DOHH2 (cell line): ENCODE data around the gene DBN1.
A peak's percentile ranks its signal among the peaks of the same experiment; 100 is the strongest.

Experiments used
- H3F3A ChIP-seq: fragments of 200-600 bp; sonication (generic), shearing (Covaris generic); 2 replicates; pipeline ENCODE4 v1.6.0; 2016; ENCODE audit warnings: antibody characterized with exemption, mild to moderate bottlenecking; ENCODE audit not compliant: control insufficient read depth, insufficient read depth
- H3K27ac ChIP-seq: fragments of 200-600 bp; sonication (generic); 2 replicates; pipeline ENCODE4 v1.5.1; 2014; ENCODE audit warnings: low read depth, mild to moderate bottlenecking, low read length, moderate library complexity
- H3K27me3 ChIP-seq: fragments of 200-600 bp; sonication (generic); 2 replicates; pipeline ENCODE4 v1.6.1; 2014; ENCODE audit warnings: mild to moderate bottlenecking, low read length, mixed read lengths; ENCODE audit not compliant: control insufficient read depth
- H3K36me3 ChIP-seq: fragments of 200-600 bp; sonication (generic); 2 replicates; pipeline ENCODE4 v1.6.1; 2014; ENCODE audit warnings: mild to moderate bottlenecking, low read length, moderate library complexity, mixed read lengths; ENCODE audit not compliant: control insufficient read depth
- H3K4me1 ChIP-seq: fragments of 200-600 bp; sonication (generic); 2 replicates; pipeline ENCODE4 v1.6.1; 2014; ENCODE audit warnings: mild to moderate bottlenecking, low read length, mixed read lengths; ENCODE audit not compliant: control insufficient read depth
- H3K4me2 ChIP-seq: fragments of 200-600 bp; sonication (generic); 2 replicates; pipeline ENCODE4 v1.6.0; 2014; ENCODE audit warnings: mild to moderate bottlenecking, low read length, moderate library complexity
- H3K4me3 ChIP-seq: fragments of 200-600 bp; sonication (generic); 2 replicates; pipeline ENCODE4 v1.5.1; 2014; ENCODE audit warnings: mild to moderate bottlenecking, low read length, mixed read lengths
- H3K79me2 ChIP-seq: fragments of 200-600 bp; sonication (generic); 2 replicates; pipeline ENCODE4 v1.6.1; 2014; ENCODE audit warnings: mild to moderate bottlenecking, low read length, mixed read lengths; ENCODE audit not compliant: control insufficient read depth
- H3K9me2 ChIP-seq: fragments of 200-600 bp; sonication (generic); replicated peaks from 2 replicates; pipeline ENCODE4 v1.6.1; 2014; ENCODE audit warnings: mild to moderate bottlenecking, low read length, mixed read lengths; ENCODE audit not compliant: control insufficient read depth
- H3K9me3 ChIP-seq: fragments of 200-600 bp; sonication (generic); 2 replicates; pipeline ENCODE4 v1.6.1; 2014; ENCODE audit warnings: antibody characterized with exemption, low read length, mixed read lengths; ENCODE audit not compliant: control insufficient read depth, insufficient read depth
- H4K20me1 ChIP-seq: fragments of 200-600 bp; sonication (generic); 2 replicates; pipeline ENCODE4 v1.6.0; 2014; ENCODE audit warnings: low read depth, mild to moderate bottlenecking, antibody characterized with exemption, low read length, moderate library complexity; ENCODE audit not compliant: control insufficient read depth, insufficient read depth
- EZH2phosphoT487 ChIP-seq: fragments of 200-600 bp; sonication (generic); IDR thresholded peaks from 2 replicates; pipeline ENCODE4 v1.6.1; 2017; ENCODE audit warnings: borderline replicate concordance, mild to moderate bottlenecking, antibody characterized with exemption, low read length, moderate library complexity, mixed read lengths
- TF ChIP-seq, protein P1 (sequence below): fragments of 200-600 bp; sonication (generic); IDR thresholded peaks from one replicate; pipeline ENCODE4 v1.5.1; 2014; ENCODE audit warnings: antibody characterized with exemption, mild to moderate bottlenecking, low read depth, low read length; ENCODE audit not compliant: poor library complexity, severe bottlenecking

DBN1 gene

DNA sequence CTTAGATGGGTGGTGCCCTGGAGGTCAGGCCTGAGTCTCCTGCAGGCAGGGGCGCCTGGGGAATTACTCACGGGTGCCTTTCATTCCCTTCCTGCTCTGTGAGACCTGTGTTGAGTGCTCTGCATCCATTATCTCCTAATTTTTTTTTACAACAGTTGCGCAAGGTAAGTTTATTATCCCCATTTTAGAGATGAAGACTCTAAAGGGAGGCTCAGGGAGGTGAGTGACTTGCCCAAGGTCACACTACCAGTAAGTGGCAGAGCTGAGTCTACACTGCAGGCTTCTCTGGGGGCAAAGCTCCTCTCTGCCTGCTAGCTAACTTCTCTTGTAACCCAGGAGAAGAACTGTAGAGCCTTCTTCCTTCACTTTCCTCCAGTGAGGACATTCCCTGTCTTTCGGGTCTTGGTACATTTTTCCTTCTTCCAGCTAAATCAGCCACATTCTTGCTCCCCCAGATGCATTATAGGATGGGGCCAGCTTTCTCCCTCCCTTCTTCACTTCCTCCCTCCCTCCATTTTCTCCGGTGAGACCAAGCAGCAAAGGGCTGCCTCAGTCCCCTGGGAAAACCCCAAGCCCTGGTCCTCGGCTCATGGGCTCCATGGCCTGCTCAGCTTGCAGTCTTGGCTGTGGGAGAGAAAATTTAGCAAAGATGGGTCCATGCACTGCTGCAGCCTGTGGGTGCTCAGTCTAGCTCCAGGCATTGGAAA, 25.0 kb downstream of the DBN1 start:
- no peaks in the 10 kb centered on the region for H3K9me2 ChIP-seq
- H3K36me3 ChIP-seq = peaks cover 10% of the 10 kb centered on the region
- peak overlapping the region; percentile 62 for H3K4me3 ChIP-seq
- peaks cover 8% of the 10 kb centered on the region; the same call in 1 of the 2 replicates for H3K27me3 ChIP-seq
- peaks cover 22% of the 10 kb centered on the region for H3F3A ChIP-seq
- peaks cover 46% of the 10 kb centered on the region for H3K4me1 ChIP-seq
- H3K9me3 ChIP-seq = no peaks in the 10 kb centered on the region
- H4K20me1 ChIP-seq = peaks cover 7% of the 10 kb centered on the region; the same call in 1 of the 2 replicates
- peak overlapping the region; percentile 99 for H3K4me2 ChIP-seq
- no peak for TF ChIP-seq EZH2phosphoT487
- TF ChIP-seq, protein P1, sequence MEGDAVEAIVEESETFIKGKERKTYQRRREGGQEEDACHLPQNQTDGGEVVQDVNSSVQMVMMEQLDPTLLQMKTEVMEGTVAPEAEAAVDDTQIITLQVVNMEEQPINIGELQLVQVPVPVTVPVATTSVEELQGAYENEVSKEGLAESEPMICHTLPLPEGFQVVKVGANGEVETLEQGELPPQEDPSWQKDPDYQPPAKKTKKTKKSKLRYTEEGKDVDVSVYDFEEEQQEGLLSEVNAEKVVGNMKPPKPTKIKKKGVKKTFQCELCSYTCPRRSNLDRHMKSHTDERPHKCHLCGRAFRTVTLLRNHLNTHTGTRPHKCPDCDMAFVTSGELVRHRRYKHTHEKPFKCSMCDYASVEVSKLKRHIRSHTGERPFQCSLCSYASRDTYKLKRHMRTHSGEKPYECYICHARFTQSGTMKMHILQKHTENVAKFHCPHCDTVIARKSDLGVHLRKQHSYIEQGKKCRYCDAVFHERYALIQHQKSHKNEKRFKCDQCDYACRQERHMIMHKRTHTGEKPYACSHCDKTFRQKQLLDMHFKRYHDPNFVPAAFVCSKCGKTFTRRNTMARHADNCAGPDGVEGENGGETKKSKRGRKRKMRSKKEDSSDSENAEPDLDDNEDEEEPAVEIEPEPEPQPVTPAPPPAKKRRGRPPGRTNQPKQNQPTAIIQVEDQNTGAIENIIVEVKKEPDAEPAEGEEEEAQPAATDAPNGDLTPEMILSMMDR = no peak
- H3K27ac ChIP-seq = no peak overlapping the region
- peaks cover 5% of the 10 kb centered on the region for H3K79me2 ChIP-seq

DNA sequence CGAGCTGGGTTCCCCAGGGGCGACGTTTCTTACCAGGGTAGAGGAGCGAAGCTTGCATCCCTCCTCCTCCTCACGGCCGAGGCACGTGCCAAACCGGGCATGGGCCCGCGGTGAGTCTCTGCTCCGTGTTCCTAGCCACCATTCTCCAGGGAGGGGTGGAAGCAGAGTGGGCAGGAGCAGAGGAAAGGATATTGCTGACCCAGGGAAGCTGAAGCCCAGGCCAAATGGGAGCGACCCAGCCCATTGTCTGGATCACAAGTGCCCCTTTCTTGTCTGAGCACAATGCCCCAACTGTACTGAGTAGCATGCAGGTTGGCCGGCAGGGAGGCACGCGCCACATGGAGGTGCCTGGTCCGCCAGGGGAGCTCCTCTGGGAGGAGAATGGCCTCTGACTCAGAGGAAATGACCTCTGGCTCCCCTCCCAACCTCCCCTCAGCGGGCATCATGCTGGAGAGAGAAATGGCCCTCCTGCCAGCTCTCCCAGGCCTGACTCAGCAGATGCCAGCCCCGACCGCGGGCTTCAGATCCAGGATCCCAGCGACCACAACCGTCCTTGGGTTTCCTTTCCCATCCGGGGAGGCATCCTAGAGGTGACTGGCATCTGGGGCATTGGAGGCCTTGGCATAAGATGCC, 25.7 kb downstream of the DBN1 start:
- peak overlapping the region; percentile 99 for H3K4me2 ChIP-seq
- H3K4me1 ChIP-seq = peaks cover 41% of the 10 kb centered on the region
- H3K79me2 ChIP-seq = no peaks in the 10 kb centered on the region
- no peak overlapping the region for H3K27ac ChIP-seq
- H4K20me1 ChIP-seq = peaks cover 2% of the 10 kb centered on the region; the same call in 1 of the 2 replicates
- H3K36me3 ChIP-seq = peaks cover 7% of the 10 kb centered on the region; the same call in 1 of the 2 replicates
- no peaks in the 10 kb centered on the region for H3K9me2 ChIP-seq
- TF ChIP-seq, protein P1 = no peak
- no peak for TF ChIP-seq EZH2phosphoT487
- peaks cover 8% of the 10 kb centered on the region; the same call in 1 of the 2 replicates for H3K27me3 ChIP-seq
- peaks cover 22% of the 10 kb centered on the region for H3F3A ChIP-seq
- H3K9me3 ChIP-seq = no peaks in the 10 kb centered on the region
- peak overlapping the region; percentile 62 for H3K4me3 ChIP-seq

DNA sequence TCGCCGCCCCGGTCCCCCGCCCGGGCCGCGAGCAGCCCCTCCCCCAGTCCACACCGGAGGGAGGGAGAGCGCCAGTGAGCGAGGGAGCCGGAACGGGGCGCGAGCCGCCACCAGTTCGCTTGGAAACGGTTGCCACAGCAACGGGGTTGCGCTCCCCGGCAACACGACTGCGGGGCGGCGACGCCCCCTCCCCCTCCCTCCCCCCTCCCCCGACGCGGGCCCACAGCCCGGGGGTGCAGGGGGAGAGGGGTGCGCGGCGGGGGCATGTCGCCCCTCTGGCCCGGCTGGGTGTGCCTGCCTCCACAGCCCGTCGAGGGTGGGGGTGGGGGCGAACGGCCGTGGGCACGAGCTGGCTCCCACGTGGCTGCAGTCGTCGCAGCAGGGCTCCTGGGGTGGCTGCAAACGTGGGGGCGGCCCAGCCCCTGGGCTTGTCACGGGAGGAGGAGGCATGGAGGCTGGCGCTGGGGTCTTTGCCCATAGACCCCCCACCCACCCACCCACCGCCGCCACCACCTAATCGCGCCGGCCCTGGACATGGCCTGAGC, 26.3 kb downstream of the DBN1 start:
- Histone ChIP-seq H3K4me2 (peak overlapping the region; percentile 99), H3K27me3 (peaks cover 8% of the 10 kb centered on the region; the same call in 1 of the 2 replicates), H4K20me1 (no peaks in the 10 kb centered on the region), H3K9me3 (no peaks in the 10 kb centered on the region), H3K27ac (peak overlapping the region; percentile 30; the same call in 1 of the 2 replicates), H3K9me2 (no peaks in the 10 kb centered on the region), H3K4me1 (peaks cover 41% of the 10 kb centered on the region), H3K36me3 (peaks cover 13% of the 10 kb centered on the region), H3F3A (peaks cover 22% of the 10 kb centered on the region), H3K79me2 (no peaks in the 10 kb centered on the region), H3K4me3 (peak overlapping the region; percentile 86)
- TF ChIP-seq, protein P1 = no peak
- no peak for TF ChIP-seq EZH2phosphoT487
